ENCODE measurements around the gene PSMA6.

DNA sequence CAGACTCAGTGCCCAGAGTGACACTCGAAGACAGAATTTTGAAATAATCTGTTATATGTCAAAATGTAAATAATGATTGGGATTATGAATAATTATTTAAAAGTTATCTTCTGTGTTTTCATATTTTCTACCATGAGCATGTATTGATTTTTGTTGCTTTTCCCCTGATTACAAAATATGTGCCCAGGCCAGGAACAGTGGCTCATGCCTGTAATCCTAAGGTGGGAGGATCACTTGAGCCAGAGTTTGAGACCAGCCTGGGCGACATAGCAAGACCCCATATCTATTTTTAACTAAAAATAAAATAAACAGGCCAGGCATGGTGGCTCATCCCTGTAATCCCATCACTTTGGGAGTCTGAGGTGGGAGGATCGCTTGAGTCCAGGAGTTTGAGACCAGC lies 13.5 kb downstream of the PSMA6 start:
- TF ChIP-seq CTCF (CRISPR knock-in tag; IDR thresholded peaks at IDR 0.05), result no peak
- TF ChIP-seq, protein P1, sequence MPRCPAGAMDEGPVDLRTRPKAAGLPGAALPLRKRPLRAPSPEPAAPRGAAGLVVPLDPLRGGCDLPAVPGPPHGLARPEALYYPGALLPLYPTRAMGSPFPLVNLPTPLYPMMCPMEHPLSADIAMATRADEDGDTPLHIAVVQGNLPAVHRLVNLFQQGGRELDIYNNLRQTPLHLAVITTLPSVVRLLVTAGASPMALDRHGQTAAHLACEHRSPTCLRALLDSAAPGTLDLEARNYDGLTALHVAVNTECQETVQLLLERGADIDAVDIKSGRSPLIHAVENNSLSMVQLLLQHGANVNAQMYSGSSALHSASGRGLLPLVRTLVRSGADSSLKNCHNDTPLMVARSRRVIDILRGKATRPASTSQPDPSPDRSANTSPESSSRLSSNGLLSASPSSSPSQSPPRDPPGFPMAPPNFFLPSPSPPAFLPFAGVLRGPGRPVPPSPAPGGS (CRISPR knock-in tag; IDR thresholded peaks at IDR 0.05), result no peak
- TF ChIP-seq, protein P2, sequence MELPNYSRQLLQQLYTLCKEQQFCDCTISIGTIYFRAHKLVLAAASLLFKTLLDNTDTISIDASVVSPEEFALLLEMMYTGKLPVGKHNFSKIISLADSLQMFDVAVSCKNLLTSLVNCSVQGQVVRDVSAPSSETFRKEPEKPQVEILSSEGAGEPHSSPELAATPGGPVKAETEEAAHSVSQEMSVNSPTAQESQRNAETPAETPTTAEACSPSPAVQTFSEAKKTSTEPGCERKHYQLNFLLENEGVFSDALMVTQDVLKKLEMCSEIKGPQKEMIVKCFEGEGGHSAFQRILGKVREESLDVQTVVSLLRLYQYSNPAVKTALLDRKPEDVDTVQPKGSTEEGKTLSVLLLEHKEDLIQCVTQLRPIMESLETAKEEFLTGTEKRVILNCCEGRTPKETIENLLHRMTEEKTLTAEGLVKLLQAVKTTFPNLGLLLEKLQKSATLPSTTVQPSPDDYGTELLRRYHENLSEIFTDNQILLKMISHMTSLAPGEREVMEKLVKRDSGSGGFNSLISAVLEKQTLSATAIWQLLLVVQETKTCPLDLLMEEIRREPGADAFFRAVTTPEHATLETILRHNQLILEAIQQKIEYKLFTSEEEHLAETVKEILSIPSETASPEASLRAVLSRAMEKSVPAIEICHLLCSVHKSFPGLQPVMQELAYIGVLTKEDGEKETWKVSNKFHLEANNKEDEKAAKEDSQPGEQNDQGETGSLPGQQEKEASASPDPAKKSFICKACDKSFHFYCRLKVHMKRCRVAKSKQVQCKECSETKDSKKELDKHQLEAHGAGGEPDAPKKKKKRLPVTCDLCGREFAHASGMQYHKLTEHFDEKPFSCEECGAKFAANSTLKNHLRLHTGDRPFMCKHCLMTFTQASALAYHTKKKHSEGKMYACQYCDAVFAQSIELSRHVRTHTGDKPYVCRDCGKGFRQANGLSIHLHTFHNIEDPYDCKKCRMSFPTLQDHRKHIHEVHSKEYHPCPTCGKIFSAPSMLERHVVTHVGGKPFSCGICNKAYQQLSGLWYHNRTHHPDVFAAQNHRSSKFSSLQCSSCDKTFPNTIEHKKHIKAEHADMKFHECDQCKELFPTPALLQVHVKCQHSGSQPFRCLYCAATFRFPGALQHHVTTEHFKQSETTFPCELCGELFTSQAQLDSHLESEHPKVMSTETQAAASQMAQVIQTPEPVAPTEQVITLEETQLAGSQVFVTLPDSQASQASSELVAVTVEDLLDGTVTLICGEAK (IDR thresholded peaks at IDR 0.05), result no peak
- TF ChIP-seq, protein P2 (CRISPR knock-in tag; IDR thresholded peaks at IDR 0.05), result no peak
